Measurements from ENCODE around the gene PGAM1. TPM values are rescaled to one million over a fixed set of nuclear protein-coding genes. Genes with fewer than 3 reads are reported as not detected.
A peak's percentile ranks its signal among the peaks of the same experiment; 100 is the strongest.

PGAM1 gene
- total and polyA plus RNA-seq, 7 donors, result 188 to 363 (median 246) TPM

DNA sequence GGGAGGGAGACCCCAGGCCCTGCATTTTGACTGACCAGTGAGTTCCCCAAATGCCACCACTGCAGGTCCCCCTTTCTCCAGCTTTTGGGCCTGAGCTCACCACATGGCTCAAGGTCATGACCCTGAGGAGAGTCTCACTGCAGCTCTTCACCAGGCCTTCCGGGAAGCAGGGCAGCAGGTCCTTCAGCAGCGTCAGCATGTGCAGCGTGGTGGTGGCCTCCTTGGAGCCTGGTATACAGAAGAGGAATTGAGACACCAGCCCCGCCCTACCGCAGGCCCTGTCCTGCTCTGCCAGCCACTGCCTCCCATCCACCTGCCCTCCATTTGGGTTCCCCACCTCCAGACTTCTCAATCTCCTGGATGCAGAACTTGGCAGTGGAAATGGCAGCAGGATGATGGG lies 37.8 kb upstream of the PGAM1 start:
- H3K36me3 ChIP-seq, result peaks cover 6 to 91% (median 29%) of the 10 kb centered on the region in 4 donors
- H3K27me3 ChIP-seq, result no peaks in the 10 kb centered on the region
- no peak overlapping the region for H3K4me3 ChIP-seq
- DNase-seq, result no peak
- TF ChIP-seq POLR2AphosphoS5 (IDR thresholded peaks at IDR 0.05), result no peak
- no peak for TF ChIP-seq POLR2A (IDR thresholded peaks at IDR 0.05)
- 95% methylated on average over 5 of the region's 5 CpGs for WGBS, 2 donors
- H3K9me3 ChIP-seq, result no peaks in the 10 kb centered on the region
- H3K27ac ChIP-seq, result no peak overlapping the region
- no peaks in the 10 kb centered on the region for H3K4me1 ChIP-seq
- intact Hi-C loops (cut with DNase I), result no loop called here

DNA sequence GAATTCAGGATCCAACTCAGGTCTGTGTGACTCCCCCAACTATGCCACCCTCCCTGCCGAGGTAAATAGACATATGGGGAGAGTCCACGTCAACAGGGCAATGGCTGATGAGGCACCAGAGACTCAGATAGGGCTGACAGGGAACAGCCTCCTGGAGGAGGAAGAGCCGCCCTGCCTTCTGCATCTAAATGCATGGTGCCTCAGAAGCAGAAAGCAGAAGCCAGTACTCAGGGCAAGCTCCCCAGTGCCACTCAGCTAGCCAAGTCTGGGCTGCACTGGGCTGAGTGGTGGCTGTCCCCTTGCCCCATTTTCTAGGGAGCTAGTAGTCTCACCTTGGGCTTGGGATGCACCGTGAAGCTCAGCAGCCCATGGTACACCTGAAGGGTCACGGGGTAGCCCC lies 35.9 kb upstream of the PGAM1 start:
- intact Hi-C loops (cut with DNase I), result no loop called here
- H3K4me1 ChIP-seq, result no peaks in the 10 kb centered on the region
- no peak for DNase-seq
- no peaks in the 10 kb centered on the region for H3K27me3 ChIP-seq
- TF ChIP-seq POLR2A (IDR thresholded peaks at IDR 0.05), result no peak
- TF ChIP-seq, protein P1, sequence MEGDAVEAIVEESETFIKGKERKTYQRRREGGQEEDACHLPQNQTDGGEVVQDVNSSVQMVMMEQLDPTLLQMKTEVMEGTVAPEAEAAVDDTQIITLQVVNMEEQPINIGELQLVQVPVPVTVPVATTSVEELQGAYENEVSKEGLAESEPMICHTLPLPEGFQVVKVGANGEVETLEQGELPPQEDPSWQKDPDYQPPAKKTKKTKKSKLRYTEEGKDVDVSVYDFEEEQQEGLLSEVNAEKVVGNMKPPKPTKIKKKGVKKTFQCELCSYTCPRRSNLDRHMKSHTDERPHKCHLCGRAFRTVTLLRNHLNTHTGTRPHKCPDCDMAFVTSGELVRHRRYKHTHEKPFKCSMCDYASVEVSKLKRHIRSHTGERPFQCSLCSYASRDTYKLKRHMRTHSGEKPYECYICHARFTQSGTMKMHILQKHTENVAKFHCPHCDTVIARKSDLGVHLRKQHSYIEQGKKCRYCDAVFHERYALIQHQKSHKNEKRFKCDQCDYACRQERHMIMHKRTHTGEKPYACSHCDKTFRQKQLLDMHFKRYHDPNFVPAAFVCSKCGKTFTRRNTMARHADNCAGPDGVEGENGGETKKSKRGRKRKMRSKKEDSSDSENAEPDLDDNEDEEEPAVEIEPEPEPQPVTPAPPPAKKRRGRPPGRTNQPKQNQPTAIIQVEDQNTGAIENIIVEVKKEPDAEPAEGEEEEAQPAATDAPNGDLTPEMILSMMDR (IDR thresholded peaks at IDR 0.05), result no peak
- no peak for TF ChIP-seq POLR2AphosphoS5 (IDR thresholded peaks at IDR 0.05)
- no peak for TF ChIP-seq EP300 (IDR thresholded peaks at IDR 0.05)
- H3K4me3 ChIP-seq, result no peak overlapping the region
- peaks cover 6 to 96% (median 29%) of the 10 kb centered on the region in 4 donors for H3K36me3 ChIP-seq
- no peak overlapping the region for H3K27ac ChIP-seq
- 87 to 95% methylated on average over 5 of the region's 5 CpGs for whole genome bisulfite sequencing, 2 donors
- H3K9me3 ChIP-seq, result no peaks in the 10 kb centered on the region

DNA sequence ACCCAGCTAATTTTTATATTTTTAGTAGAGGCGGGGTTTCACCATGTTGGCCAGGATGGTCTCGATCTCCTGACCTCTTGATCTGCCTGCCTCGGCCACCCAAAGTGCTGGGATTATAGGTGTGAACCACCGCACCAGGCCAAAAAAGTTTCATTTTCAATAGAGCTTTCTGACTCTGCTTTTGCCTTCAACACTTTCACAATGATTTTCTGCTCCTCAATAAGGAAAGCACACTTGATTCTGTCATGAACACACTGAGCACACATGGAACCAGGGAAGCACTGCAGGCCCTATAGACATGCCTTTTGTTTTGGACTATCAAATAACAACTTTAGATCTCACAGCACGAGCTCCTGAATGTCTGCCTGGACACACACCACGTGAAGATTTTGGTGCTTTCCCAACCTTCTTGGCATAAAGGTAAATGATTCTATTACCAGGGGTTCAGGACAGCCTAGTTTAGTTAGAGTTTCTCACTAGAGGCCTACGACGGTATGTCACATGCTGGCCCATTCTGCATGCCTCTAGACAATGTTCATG lies 32.9 kb upstream of the PGAM1 start:
- peaks cover 6 to 91% (median 35%) of the 10 kb centered on the region in 4 donors for H3K36me3 ChIP-seq
- TF ChIP-seq POLR2AphosphoS5 (IDR thresholded peaks at IDR 0.05) (no peak), EP300 (IDR thresholded peaks at IDR 0.05) (no peak), POLR2A (IDR thresholded peaks at IDR 0.05) (no peak)
- H3K4me1 ChIP-seq, result no peaks in the 10 kb centered on the region
- 91 to 93% methylated on average over 8 of the region's 8 CpGs for WGBS, 2 donors
- no peak overlapping the region for H3K4me3 ChIP-seq
- intact Hi-C loops (cut with DNase I), result no loop called here
- H3K9me3 ChIP-seq, result no peaks in the 10 kb centered on the region
- no peaks in the 10 kb centered on the region for H3K27me3 ChIP-seq
- DNase-seq, result no peak
- H3K27ac ChIP-seq, result no peak overlapping the region

DNA sequence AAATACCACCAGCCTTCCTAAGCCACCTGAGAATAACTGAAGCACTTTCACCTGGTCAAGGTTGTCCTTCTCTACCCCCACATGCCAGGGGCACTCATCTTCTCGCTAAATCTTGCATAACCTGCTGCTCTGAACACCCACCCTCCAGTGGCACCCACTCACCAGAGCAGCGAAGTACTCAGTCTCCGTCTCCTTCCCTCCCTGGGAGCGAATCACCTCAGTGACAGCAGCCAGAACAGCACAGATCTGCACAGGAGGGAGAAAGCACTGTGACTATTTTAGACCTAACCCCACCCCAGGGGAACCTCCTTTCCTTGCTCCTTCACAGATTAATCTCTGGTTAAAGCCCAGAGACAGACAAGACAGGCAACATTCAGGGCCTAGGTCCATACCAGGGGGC lies 29.9 kb upstream of the PGAM1 start:
- TF ChIP-seq POLR2A (IDR thresholded peaks at IDR 0.05) (no peak), POLR2AphosphoS5 (IDR thresholded peaks at IDR 0.05) (no peak), EP300 (IDR thresholded peaks at IDR 0.05) (no peak)
- TF ChIP-seq, protein P1 (IDR thresholded peaks at IDR 0.05), result no peak
- Histone ChIP-seq H3K9me3 (no peaks in the 10 kb centered on the region), H3K4me3 (no peak overlapping the region), H3K36me3 (peaks cover 0 to 62% (median 8%) of the 10 kb centered on the region in 4 donors), H3K27ac (no peak overlapping the region), H3K4me1 (peaks cover 0 to 13% (median 12%) of the 10 kb centered on the region in 4 donors), H3K27me3 (no peaks in the 10 kb centered on the region)
- no peak for DNase-seq
- 71 to 73% methylated on average over 4 of the region's 4 CpGs for WGBS, 2 donors
- intact Hi-C loops (cut with DNase I), result no loop called here

DNA sequence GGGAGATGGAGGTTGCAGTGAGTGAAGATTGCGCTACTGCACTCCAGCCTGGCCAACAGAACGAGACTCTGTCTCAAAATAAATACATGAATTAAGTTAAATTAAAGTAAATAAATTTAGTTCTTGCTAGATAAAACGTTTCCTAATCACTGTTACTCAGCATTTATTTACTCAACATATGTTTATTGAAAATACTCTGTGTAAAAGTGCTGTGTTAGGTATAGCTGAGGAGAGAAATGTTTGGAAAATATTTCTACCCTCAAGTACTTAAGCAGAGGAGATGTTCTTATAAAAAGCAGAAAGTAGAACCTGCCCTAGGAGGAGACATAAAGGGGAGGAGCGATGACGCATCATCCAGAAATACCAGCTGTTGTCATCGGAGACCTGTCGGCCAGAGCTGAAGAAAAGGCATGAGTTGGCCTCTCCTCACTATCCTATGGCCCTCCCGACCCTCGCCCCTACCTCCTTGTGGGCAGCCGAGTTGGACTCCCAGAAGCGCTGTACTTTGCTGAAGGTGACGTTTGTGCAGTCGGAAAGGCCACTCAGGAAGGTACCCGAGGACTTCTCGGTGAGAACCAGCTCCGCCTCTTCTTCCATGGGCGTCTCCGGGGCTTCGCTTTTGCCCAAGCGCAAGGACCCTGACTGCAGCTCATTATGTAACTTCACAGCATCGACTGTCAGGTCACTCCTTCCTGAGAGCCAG lies 26.0 kb upstream of the PGAM1 start:
- peak overlapping the region in 3 of 4 donors; percentile 67 to 82 (median 76) for H3K27ac ChIP-seq
- 12 to 34% methylated on average over 21 of the region's 21 CpGs for WGBS, 2 donors
- H3K27me3 ChIP-seq, result no peaks in the 10 kb centered on the region
- TF ChIP-seq EP300 (IDR thresholded peaks at IDR 0.05), result no peak
- TF ChIP-seq, protein P1 (IDR thresholded peaks at IDR 0.05), result no peak
- no peak for TF ChIP-seq POLR2AphosphoS5 (IDR thresholded peaks at IDR 0.05)
- TF ChIP-seq POLR2A (IDR thresholded peaks at IDR 0.05), result no peak
- H3K4me3 ChIP-seq, result peak overlapping the region in 3 of 4 donors; percentile 73 to 86 (median 74)
- no peak for DNase-seq
- H3K4me1 ChIP-seq, result peaks cover 0 to 19% (median 17%) of the 10 kb centered on the region in 4 donors
- intact Hi-C loops (cut with DNase I), result loop anchor here (5.0 kb wide), 2 partner anchors 68 to 152 kb away; partner anchors contain the start of gene FRAT2
- peaks cover 0 to 27% (median 8%) of the 10 kb centered on the region in 4 donors for H3K36me3 ChIP-seq
- no peaks in the 10 kb centered on the region for H3K9me3 ChIP-seq

Measured in sigmoid colon (tissue), 7 donors.